Epithelial cell of esophagus (primary cell): ENCODE results near the gene TAAR5.

Source experiments
- DNase-seq: peaks from one replicate; pipeline ENCODE4 v3.0.0; 2010; ENCODE audit warnings: low read depth
- H3K4me3 ChIP-seq: 2 replicates; pipeline ENCODE4 v1.5.1; 2011; ENCODE audit warnings: mild to moderate bottlenecking, low read length, control low read depth
- CTCF ChIP-seq: IDR thresholded peaks from 2 replicates; pipeline ENCODE4 v1.5.1; 2011; ENCODE audit warnings: low read depth, mild to moderate bottlenecking, low read length, control low read depth, inconsistent platforms; ENCODE audit not compliant: insufficient read depth; ENCODE audit errors: missing control alignments

Gene TAAR5

GRCh38 chr6:132551214-132551613 is 38.3 kb downstream of the TAAR5 start:
- DNase-seq: no peak
- TF ChIP-seq CTCF: no peak
- H3K4me3 ChIP-seq: no peak overlapping the region

GRCh38 chr6:132548746-132549463 is 40.6 kb downstream of the TAAR5 start:
- no peak for DNase-seq
- H3K4me3 ChIP-seq: no peak overlapping the region
- TF ChIP-seq CTCF: no peak

- H3K4me3 ChIP-seq: no peak overlapping the region
- no peak for TF ChIP-seq CTCF
- DNase-seq: no peak
Measured at GRCh38 chr6:132544826-132545225, 44.7 kb downstream of the TAAR5 start.
